GM12892 (cell line): ENCODE data around the gene ZNF554.

ENCODE experiments used
- POLR2A ChIP-seq: IDR thresholded peaks from 2 replicates; pipeline ENCODE4 v1.6.1; 2011; ENCODE audit warnings: low read depth, low read length, control low read depth
- POLR2AphosphoS5 ChIP-seq: IDR thresholded peaks from 2 replicates; pipeline ENCODE4 v1.6.1; 2011; ENCODE audit warnings: low read depth, low read length, control low read depth

DNA sequence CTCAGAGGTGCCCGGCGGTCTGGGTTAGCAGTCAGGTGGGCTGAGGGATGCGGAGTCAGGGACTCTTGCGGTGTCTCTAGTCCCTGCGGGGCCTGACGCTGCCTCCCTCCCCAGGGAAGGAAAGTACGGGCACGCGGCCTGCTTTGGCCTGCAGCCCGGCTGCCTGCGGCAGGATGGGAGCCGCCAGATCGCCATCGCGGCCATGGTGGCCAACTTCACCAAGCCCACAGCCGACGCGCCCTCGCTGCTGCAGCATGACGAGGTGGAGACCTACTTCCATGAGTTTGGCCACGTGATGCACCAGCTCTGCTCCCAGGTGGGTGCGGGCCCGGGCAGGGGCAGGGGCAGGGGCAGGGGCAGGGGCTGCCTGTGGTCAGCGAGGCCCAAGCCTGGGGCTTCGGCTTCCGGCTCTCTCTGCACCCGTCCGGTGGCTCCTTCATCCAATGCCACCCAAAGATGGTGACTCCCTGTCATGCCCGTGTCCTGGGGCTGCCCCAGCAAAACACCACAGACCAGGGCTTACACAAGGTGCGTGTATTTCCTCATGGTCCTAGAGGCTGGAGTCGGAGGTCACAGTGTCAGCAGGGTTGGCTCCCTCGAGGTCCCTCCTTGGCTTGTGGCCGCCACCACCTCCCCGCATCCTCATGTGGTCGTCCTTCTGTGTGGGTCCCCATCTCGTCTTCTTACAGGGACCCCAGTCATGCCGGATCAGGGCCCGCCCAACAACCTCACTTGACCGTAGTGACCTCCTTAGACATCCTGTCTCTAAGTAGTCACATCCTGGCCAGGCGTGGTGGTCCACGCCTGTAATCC, 11.3 kb upstream of the ZNF554 start:
- no peak for TF ChIP-seq POLR2AphosphoS5
- TF ChIP-seq POLR2A: no peak
